HG03354 (cell line): Measurements from ENCODE around the gene ASRGL1.

Source experiments
- ATAC-seq: cut with Tn5 transposase; IDR thresholded peaks from one replicate; pipeline ENCODE4 v1.9.1; 2021; ENCODE audit warnings: mild to moderate bottlenecking; ENCODE audit not compliant: unreplicated experiment, poor library complexity, severe bottlenecking

The ASRGL1 gene

GRCh38 chr11:62406034-62406433 lies 68.8 kb downstream of the ASRGL1 start:
- no peak for ATAC-seq

GRCh38 chr11:62409831-62410230 lies 72.6 kb downstream of the ASRGL1 start:
- no peak for ATAC-seq

- ATAC-seq: no peak
Observed at GRCh38 chr11:62410972-62411371, 73.7 kb downstream of the ASRGL1 start.

- no peak for ATAC-seq
Observed at GRCh38 chr11:62411524-62411923, 74.3 kb downstream of the ASRGL1 start.

GRCh38 chr11:62413060-62413696 lies 75.9 kb downstream of the ASRGL1 start:
- no peak for ATAC-seq

- ATAC-seq: no peak
Observed at GRCh38 chr11:62416596-62416995, 79.3 kb downstream of the ASRGL1 start.

- ATAC-seq: no peak
Observed at GRCh38 chr11:62418136-62418535, 80.9 kb downstream of the ASRGL1 start.

GRCh38 chr11:62418733-62419132 lies 81.5 kb downstream of the ASRGL1 start, which contains the start of gene SCGB1A1:
TSS of gene SCGB1A1 (plus strand) at chr11:62419033. CDS start at chr11:62419096, 63 bp downstream.
- no peak for ATAC-seq

- ATAC-seq: no peak
Observed at GRCh38 chr11:62419314-62419929, 82.2 kb downstream of the ASRGL1 start.

GRCh38 chr11:62419943-62420342 lies 82.7 kb downstream of the ASRGL1 start:
- no peak for ATAC-seq

- no peak for ATAC-seq
Observed at GRCh38 chr11:62420882-62421281, 83.6 kb downstream of the ASRGL1 start.

- no peak for ATAC-seq
Observed at GRCh38 chr11:62421996-62422395, 84.7 kb downstream of the ASRGL1 start.

- no peak for ATAC-seq
Observed at GRCh38 chr11:62423012-62423411, 85.8 kb downstream of the ASRGL1 start.

GRCh38 chr11:62427630-62428233 lies 90.5 kb downstream of the ASRGL1 start:
- no peak for ATAC-seq

GRCh38 chr11:62428871-62429560 lies 91.8 kb downstream of the ASRGL1 start:
- no peak for ATAC-seq

- no peak for ATAC-seq
Observed at GRCh38 chr11:62430425-62430824, 93.2 kb downstream of the ASRGL1 start.

- ATAC-seq: no peak
Observed at GRCh38 chr11:62431171-62431901, 94.1 kb downstream of the ASRGL1 start.

GRCh38 chr11:62432695-62433094 lies 95.4 kb downstream of the ASRGL1 start:
- ATAC-seq: no peak

- ATAC-seq: no peak
Observed at GRCh38 chr11:62433141-62433903, 96.1 kb downstream of the ASRGL1 start.
